Adrenal gland (tissue), 5 donors: ENCODE measurements around the gene MGMT.

Experiments
- CTCF ChIP-seq, 6 experiments: fragments of 450-650 bp in 4 of 6; fragments of 200-600 bp in 2 of 6; sonication (generic) in 1 of 6; IDR thresholded peaks; 1 replicate in 5 of 6; 2 replicates in 1 of 6; pipeline versions ENCODE4 v1.5.1 to v1.8.0; 2016 to 2021; ENCODE audit warnings: antibody characterized with exemption in 6 of 6, mild to moderate bottlenecking in 2 of 6, moderate library complexity in 1 of 6
- POLR2A ChIP-seq, 2 donors: fragments of 450-650 bp; IDR thresholded peaks; one replicate each; pipeline ENCODE4 v1.6.1; 2017; ENCODE audit warnings: antibody characterized with exemption in 2 of 2, mild to moderate bottlenecking in 2 of 2, moderate library complexity in 1 of 2
- donor health status: DM: no; HTN: no; CAD: no.

- no peak for TF ChIP-seq CTCF (IDR thresholded peaks at IDR 0.05)
- no peak for TF ChIP-seq POLR2A (IDR thresholded peaks at IDR 0.05)
Observed at GRCh38 chr10:129648856-129649255, 181.8 kb downstream of the MGMT start.
